Activated T-cell treated with anti-CD3 and anti-CD28 coated beads, Interleukin-2, amount 50 U/mL, for 24 hours (primary cell): Measurements from ENCODE around the gene TRIM56.
"Not testable (repeated sequence)": the region's sequence is repeated elsewhere in the genome, so short reads cannot be mapped to it uniquely, and the experiment has no call there.

Experiments used
- DNase-seq: peaks from one replicate; pipeline ENCODE4 v3.0.0-alpha.2; 2020
- H3K27ac Mint-ChIP-seq: 2 replicates; pipeline ENCODE4 v1.8.0; 2020; ENCODE audit warnings: mild to moderate bottlenecking, mixed read lengths
- H3K27me3 Mint-ChIP-seq: 2 replicates; pipeline ENCODE4 v1.8.0; 2020; ENCODE audit warnings: mixed read lengths
- H3K36me3 Mint-ChIP-seq: 2 replicates; pipeline ENCODE4 v1.8.0; 2020; ENCODE audit warnings: low read depth, mixed read lengths
- H3K4me1 Mint-ChIP-seq: 2 replicates; pipeline ENCODE4 v1.8.0; 2020; ENCODE audit warnings: low read depth, mixed read lengths
- H3K4me3 Mint-ChIP-seq: 2 replicates; pipeline ENCODE4 v1.8.0; 2020; ENCODE audit warnings: mild to moderate bottlenecking, moderate library complexity, mixed read lengths
- H3K9me3 Mint-ChIP-seq: 2 replicates; pipeline ENCODE4 v1.8.0; 2020; ENCODE audit warnings: mixed read lengths

Gene TRIM56

GRCh38 chr7:101085162-101085964, at the start of gene TRIM56:
TRIM56 (plus strand) TSS chr7:101085481; CDS start chr7:101087313, 1,832 bp downstream.
- H3K9me3 Mint-ChIP-seq: no peaks in the 10 kb centered on the region
- peak within 1 kb of the TSS; percentile 99 for H3K27ac Mint-ChIP-seq
- peak within 1 kb of the TSS; percentile 94 for H3K4me3 Mint-ChIP-seq
- H3K27me3 Mint-ChIP-seq: no peaks in the 10 kb centered on the region
- H3K36me3 Mint-ChIP-seq: peaks cover 38% of the 10 kb centered on the region
- peaks cover 34% of the 10 kb centered on the region for H3K4me1 Mint-ChIP-seq
- DNase-seq: peak; percentile 85

- no peak for DNase-seq
- Mint-ChIP-seq H3K27ac (no peak overlapping the region), H3K4me3 (no peak overlapping the region), H3K27me3 (peaks cover 3% of the 10 kb centered on the region), H3K36me3 (no peaks in the 10 kb centered on the region), H3K4me1 (no peaks in the 10 kb centered on the region), H3K9me3 (no peaks in the 10 kb centered on the region)
Observed at GRCh38 chr7:101035941-101036340, 49.3 kb upstream of the TRIM56 start.

- not testable (repeated sequence) for H3K27me3 Mint-ChIP-seq, H3K36me3 Mint-ChIP-seq, H3K4me3 Mint-ChIP-seq, H3K27ac Mint-ChIP-seq, H3K4me1 Mint-ChIP-seq, H3K9me3 Mint-ChIP-seq, DNase-seq
Observed at GRCh38 chr7:101041283-101041682, 44.0 kb upstream of the TRIM56 start.

GRCh38 chr7:101058355-101058754, 26.9 kb upstream of the TRIM56 start:
- Mint-ChIP-seq H3K4me3 (no peak overlapping the region), H3K4me1 (peaks cover 4% of the 10 kb centered on the region), H3K27me3 (peaks cover 47% of the 10 kb centered on the region), H3K36me3 (no peaks in the 10 kb centered on the region), H3K27ac (no peak overlapping the region), H3K9me3 (no peaks in the 10 kb centered on the region)
- DNase-seq: peak; percentile 63

GRCh38 chr7:101059620-101059942, 25.7 kb upstream of the TRIM56 start:
- no peak for DNase-seq
- Mint-ChIP-seq H3K9me3 (no peaks in the 10 kb centered on the region), H3K27me3 (peaks cover 49% of the 10 kb centered on the region), H3K27ac (no peak overlapping the region), H3K4me3 (no peak overlapping the region), H3K36me3 (no peaks in the 10 kb centered on the region), H3K4me1 (peaks cover 4% of the 10 kb centered on the region)

- H3K36me3 Mint-ChIP-seq: no peaks in the 10 kb centered on the region
- no peak for DNase-seq
- H3K4me3 Mint-ChIP-seq: no peak overlapping the region
- peaks cover 53% of the 10 kb centered on the region for H3K27me3 Mint-ChIP-seq
- no peak overlapping the region for H3K27ac Mint-ChIP-seq
- no peaks in the 10 kb centered on the region for H3K9me3 Mint-ChIP-seq
- H3K4me1 Mint-ChIP-seq: peaks cover 4% of the 10 kb centered on the region
Observed at GRCh38 chr7:101060992-101061391, 24.3 kb upstream of the TRIM56 start.

GRCh38 chr7:101064176-101064550, 21.1 kb upstream of the TRIM56 start:
- H3K36me3 Mint-ChIP-seq, H3K9me3 Mint-ChIP-seq, H3K27ac Mint-ChIP-seq, H3K4me1 Mint-ChIP-seq, DNase-seq, H3K4me3 Mint-ChIP-seq: not testable (repeated sequence)
- peaks cover 49% of the 10 kb centered on the region for H3K27me3 Mint-ChIP-seq

- not testable (repeated sequence) for H3K4me3 Mint-ChIP-seq, H3K4me1 Mint-ChIP-seq, H3K36me3 Mint-ChIP-seq, DNase-seq, H3K9me3 Mint-ChIP-seq, H3K27ac Mint-ChIP-seq
- peaks cover 45% of the 10 kb centered on the region for H3K27me3 Mint-ChIP-seq
Observed at GRCh38 chr7:101065162-101065561, 20.1 kb upstream of the TRIM56 start.

GRCh38 chr7:101066141-101066832, 19.0 kb upstream of the TRIM56 start:
- no peaks in the 10 kb centered on the region for H3K4me1 Mint-ChIP-seq
- no peaks in the 10 kb centered on the region for H3K36me3 Mint-ChIP-seq
- peaks cover 38% of the 10 kb centered on the region for H3K27me3 Mint-ChIP-seq
- H3K27ac Mint-ChIP-seq: no peak overlapping the region
- H3K4me3 Mint-ChIP-seq: no peak overlapping the region
- no peaks in the 10 kb centered on the region for H3K9me3 Mint-ChIP-seq
- no peak for DNase-seq

GRCh38 chr7:101066833-101067177, 18.5 kb upstream of the TRIM56 start:
- H3K36me3 Mint-ChIP-seq: no peaks in the 10 kb centered on the region
- no peak overlapping the region for H3K27ac Mint-ChIP-seq
- no peaks in the 10 kb centered on the region for H3K9me3 Mint-ChIP-seq
- H3K4me3 Mint-ChIP-seq: no peak overlapping the region
- H3K4me1 Mint-ChIP-seq: no peaks in the 10 kb centered on the region
- no peak for DNase-seq
- H3K27me3 Mint-ChIP-seq: peaks cover 35% of the 10 kb centered on the region

- Mint-ChIP-seq H3K4me3 (no peak overlapping the region), H3K27me3 (peaks cover 31% of the 10 kb centered on the region), H3K36me3 (no peaks in the 10 kb centered on the region), H3K9me3 (no peaks in the 10 kb centered on the region), H3K4me1 (no peaks in the 10 kb centered on the region), H3K27ac (no peak overlapping the region)
- DNase-seq: no peak
Observed at GRCh38 chr7:101068401-101068800, 16.9 kb upstream of the TRIM56 start.

GRCh38 chr7:101071362-101072104, 13.7 kb upstream of the TRIM56 start:
- H3K4me1 Mint-ChIP-seq, H3K9me3 Mint-ChIP-seq, DNase-seq, H3K27ac Mint-ChIP-seq, H3K4me3 Mint-ChIP-seq, H3K36me3 Mint-ChIP-seq: not testable (repeated sequence)
- peaks cover 10% of the 10 kb centered on the region for H3K27me3 Mint-ChIP-seq

GRCh38 chr7:101075646-101076045, 9.6 kb upstream of the TRIM56 start:
- H3K27me3 Mint-ChIP-seq: peaks cover 3% of the 10 kb centered on the region

GRCh38 chr7:101076183-101076582, 9.1 kb upstream of the TRIM56 start:
- H3K27me3 Mint-ChIP-seq, DNase-seq, H3K36me3 Mint-ChIP-seq: not testable (repeated sequence)

More at GRCh38 chr7:101075646-101076045, 9.6 kb upstream of the TRIM56 start:
- H3K36me3 Mint-ChIP-seq: no peaks in the 10 kb centered on the region
- peaks cover 4% of the 10 kb centered on the region for H3K4me1 Mint-ChIP-seq
- no peak overlapping the region for H3K4me3 Mint-ChIP-seq
- H3K27ac Mint-ChIP-seq: no peak overlapping the region
- H3K9me3 Mint-ChIP-seq: no peaks in the 10 kb centered on the region
- no peak for DNase-seq

More at GRCh38 chr7:101076183-101076582, 9.1 kb upstream of the TRIM56 start:
- H3K4me3 Mint-ChIP-seq, H3K4me1 Mint-ChIP-seq, H3K27ac Mint-ChIP-seq, H3K9me3 Mint-ChIP-seq: not testable (repeated sequence)
